GM10248 (cell line): ENCODE data around the gene LAIR1.

Source experiments
- CTCF ChIA-PET: fragments of 300-600 bp; sonication (Branson Sonifier 250); formaldehyde crosslinking; extraction: SDS; loops from one replicate; lab custom pipeline; 2021; ENCODE audit warnings: antibody characterized with exemption; lab: Yijun Ruan, JAX
- POLR2A ChIA-PET: fragments of 350-650 bp; sonication (Branson Sonifier 250); formaldehyde crosslinking; extraction: SDS; loops from one replicate; lab custom pipeline; 2020; ENCODE audit warnings: antibody characterized with exemption; lab: Yijun Ruan, JAX
- DNase-seq: peaks from one replicate; pipeline ENCODE4 v3.0.0; 2012; ENCODE audit errors: extremely low spot score
- TF ChIP-seq, protein P1 (sequence below): IDR thresholded peaks from 2 replicates; pipeline ENCODE4 v1.5.1; 2012; ENCODE audit warnings: mild to moderate bottlenecking, low read depth; ENCODE audit errors: extremely low read depth, missing control alignments, control extremely low read depth

LAIR1 gene

DNA sequence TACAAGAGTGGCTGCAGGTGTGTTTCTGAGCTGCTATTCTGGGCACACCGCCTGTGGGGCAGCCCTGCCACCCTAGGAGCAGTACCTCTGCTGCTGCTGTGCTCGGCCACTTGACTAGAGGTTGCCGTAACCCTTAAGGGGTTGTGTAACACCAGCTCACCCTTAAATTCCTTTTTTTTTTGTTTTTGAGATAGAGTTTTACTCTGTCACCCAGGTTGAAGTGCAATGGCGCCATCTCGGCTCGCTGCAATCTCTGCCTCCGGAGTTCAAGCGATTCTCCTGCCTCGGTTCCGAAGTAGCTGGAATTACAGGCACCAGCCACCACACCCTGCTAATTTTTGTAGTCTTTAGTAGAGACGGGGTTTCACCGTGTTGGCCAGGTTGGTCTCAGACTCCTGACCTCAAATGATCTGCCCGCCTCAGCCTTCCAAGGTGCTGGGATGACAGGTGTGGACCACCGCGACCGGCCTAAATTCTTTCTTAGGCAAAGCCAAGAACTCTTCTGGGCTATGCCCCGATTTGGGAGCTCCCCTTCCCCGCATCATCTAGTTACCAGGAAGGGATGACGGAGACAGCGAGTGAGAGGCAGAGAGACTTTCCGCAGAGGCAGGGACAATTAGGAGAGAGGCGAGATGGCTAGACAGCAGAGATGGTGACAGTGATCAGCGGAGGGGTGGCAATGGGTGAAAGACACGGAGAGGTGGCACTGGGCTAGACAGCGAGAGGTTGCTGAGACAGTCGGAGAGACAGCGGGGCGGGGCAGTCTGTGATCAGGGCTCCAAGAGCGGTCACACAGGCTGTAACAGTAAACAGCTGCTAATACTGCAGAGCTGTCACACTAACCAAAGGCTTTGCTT is 47.4 kb downstream of the LAIR1 start:
- TF ChIP-seq, protein P1, sequence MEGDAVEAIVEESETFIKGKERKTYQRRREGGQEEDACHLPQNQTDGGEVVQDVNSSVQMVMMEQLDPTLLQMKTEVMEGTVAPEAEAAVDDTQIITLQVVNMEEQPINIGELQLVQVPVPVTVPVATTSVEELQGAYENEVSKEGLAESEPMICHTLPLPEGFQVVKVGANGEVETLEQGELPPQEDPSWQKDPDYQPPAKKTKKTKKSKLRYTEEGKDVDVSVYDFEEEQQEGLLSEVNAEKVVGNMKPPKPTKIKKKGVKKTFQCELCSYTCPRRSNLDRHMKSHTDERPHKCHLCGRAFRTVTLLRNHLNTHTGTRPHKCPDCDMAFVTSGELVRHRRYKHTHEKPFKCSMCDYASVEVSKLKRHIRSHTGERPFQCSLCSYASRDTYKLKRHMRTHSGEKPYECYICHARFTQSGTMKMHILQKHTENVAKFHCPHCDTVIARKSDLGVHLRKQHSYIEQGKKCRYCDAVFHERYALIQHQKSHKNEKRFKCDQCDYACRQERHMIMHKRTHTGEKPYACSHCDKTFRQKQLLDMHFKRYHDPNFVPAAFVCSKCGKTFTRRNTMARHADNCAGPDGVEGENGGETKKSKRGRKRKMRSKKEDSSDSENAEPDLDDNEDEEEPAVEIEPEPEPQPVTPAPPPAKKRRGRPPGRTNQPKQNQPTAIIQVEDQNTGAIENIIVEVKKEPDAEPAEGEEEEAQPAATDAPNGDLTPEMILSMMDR: no peak
- DNase-seq: no peak
- CTCF ChIA-PET: interaction anchor here (0.9 to 1.7 kb wide), 3 partner anchors 9 to 73 kb away, joined by 3 to 6 read pairs (median 4); no protein-coding TSS in a partner anchor
- POLR2A ChIA-PET: no interaction called here

DNA sequence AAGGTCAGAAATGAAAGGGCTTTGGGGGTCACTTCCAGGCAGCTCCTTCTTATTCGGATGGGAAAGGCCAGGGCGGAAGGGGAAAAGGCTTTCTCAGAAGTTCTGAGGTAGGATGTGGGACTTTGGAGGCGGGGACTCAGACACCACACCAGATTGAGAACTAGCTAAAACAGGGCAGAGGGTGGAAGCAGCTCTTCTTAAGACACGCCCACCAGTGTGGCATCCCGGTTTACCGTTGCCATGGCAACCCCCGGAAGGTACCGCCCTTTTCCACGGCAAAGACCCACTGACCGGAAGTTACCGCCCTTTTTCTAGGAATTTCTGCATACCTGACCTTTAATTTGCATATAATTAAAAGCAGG is 48.0 kb downstream of the LAIR1 start:
- POLR2A ChIA-PET: no interaction called here
- DNase-seq: no peak
- CTCF ChIA-PET: interaction anchor here (0.9 to 1.7 kb wide), 3 partner anchors 10 to 74 kb away, joined by 3 to 6 read pairs (median 4); no protein-coding TSS in a partner anchor
- TF ChIP-seq, protein P1: no peak

DNA sequence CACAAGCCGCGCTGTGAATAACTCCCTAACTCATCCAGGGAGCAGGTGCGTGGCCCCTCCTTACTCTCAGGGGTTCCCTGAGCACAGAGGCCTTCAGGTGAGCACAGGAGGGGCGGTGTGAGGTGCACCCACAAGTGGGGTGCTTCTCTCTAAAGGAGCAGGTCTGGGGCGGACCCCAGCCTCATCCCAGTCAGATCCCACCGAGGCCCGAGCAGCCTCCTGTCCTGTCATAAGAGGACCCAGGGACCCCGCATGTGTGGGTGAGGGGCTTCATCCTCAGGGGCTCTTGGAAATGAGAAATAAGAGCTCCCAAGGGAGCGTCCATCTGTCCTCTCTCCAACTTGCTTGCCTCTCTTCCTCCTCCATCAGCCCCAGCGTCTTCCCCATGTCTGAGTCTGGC is 48.8 kb downstream of the LAIR1 start:
- DNase-seq: no peak
- TF ChIP-seq, protein P1: no peak
- POLR2A ChIA-PET: no interaction called here
- CTCF ChIA-PET: interaction anchor here (0.9 to 1.4 kb wide), 2 partner anchors 10 to 75 kb away, joined by 3 to 6 read pairs; no protein-coding TSS in a partner anchor

DNA sequence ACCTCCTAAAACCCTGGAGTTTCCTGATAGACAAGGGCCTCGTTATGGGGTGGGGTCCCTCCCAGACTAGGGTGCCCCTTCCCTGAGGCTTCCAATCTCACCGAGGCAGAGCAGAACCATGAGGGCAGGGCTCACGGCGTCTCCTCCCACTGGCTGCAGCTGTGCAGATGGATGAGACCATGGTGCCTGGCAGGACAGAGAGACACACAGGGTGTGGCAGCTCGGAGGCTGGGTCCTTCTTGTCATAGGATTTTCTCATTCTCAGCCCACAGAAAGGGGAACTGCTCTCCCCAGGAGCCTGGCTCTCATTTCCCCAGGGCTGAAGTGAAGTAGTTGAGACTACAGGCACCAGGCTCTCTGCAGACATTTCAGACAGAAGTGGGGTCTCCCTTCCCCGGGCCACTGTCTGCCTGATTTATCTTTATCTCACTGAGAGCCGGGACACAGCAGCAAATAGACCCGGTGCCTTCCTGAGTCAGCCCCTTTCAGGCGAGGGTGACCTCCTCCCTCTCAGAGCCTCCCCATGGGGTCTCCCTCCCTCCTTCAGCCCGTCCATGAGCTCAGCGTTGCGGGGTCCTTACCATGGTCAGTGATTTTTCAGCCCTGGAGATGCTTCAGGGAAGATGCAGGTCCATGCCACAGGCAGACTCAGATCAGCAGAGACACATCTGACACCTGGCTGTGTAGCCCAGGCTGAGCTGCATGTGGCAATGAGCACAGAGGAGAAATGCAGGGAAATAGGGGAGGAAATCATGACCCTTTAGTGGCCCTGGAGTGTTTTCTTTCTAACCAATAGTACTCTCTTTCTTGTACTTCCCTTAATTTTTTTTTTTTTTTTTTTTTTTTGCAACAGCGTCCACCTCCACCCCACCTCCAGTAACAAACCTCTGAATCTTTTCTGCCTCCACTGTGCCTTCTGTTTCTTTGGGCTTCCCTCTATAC is 52.0 kb downstream of the LAIR1 start, which contains the start of gene LILRA5:
TSS of gene LILRA5 (minus strand) at position 731 of the 942 bp plus-strand sequence. CDS start at position 584, 147 bp downstream.
- TF ChIP-seq, protein P1: no peak
- ChIA-PET CTCF (no interaction called here), POLR2A (no interaction called here)
- DNase-seq: no peak

DNA sequence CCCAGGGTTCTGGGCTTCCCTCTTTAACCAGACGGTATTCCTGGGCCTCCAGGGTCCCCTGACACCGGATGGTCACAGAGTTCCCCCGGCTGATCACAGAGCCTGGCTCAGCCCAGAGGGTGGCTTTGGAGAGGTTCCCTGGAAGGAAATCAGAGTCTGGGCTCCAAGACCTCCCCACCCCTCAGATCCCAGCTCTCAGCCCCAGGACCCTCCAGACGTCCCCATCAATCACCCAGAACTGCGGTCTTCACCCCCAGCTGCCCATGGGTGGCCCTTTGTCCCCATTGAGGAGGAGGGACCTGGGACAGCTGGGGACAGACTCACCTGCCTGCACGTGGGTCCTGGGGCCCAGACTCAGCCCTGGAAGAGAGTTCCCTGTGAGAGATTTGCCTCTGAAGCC is 52.7 kb downstream of the LAIR1 start:
- DNase-seq: no peak
- ChIA-PET CTCF (no interaction called here), POLR2A (no interaction called here)
- TF ChIP-seq, protein P1: no peak

DNA sequence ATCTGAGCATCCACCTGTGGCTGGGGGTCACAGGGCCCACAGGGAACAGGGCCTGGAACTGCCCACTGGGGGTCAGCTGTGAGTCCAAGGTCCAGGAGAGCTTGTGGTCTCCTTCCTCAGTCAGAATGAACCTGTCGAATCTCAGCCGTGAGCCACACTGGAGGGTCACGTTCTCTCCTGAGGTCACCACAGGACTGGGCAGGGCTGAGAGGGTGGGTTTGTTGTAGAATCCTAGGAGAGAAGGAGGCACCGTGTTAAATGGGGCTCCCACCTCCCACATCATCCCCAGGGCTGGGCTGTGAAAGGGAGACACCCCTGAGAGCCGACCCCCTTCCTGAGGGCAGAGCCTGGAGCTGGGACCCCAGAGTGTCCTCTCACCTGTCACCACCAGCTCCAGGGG is 53.2 kb downstream of the LAIR1 start:
- TF ChIP-seq, protein P1: no peak
- CTCF ChIA-PET: interaction anchor here (0.8 to 1.2 kb wide), 3 partner anchors 13 to 80 kb away, joined by 3 to 4 read pairs (median 3); no protein-coding TSS in a partner anchor
- POLR2A ChIA-PET: no interaction called here
- no peak for DNase-seq
